Fibroblast of villous mesenchyme (primary cell): ENCODE measurements around the gene RIC8A. TPM values are rescaled to one million over a fixed set of nuclear protein-coding genes. Genes with fewer than 3 reads are reported as not detected.

Source experiments
- DNase-seq: peaks from one replicate; pipeline ENCODE4 v3.0.0-alpha.2; 2010; ENCODE audit warnings: low read depth
- H3K4me3 ChIP-seq: 2 replicates; pipeline ENCODE4 v1.5.1; 2011; ENCODE audit warnings: low read depth, mild to moderate bottlenecking, low read length
- CTCF ChIP-seq: IDR thresholded peaks from 2 replicates; pipeline ENCODE4 v1.5.1; 2012; ENCODE audit warnings: low read depth, mild to moderate bottlenecking, low read length; ENCODE audit not compliant: insufficient read depth
- total RNA-seq: library from RNA; depleted of rRNA; stranded (reverse); fragments of >200 nt; gene quantifications from 2 replicates; pipeline ENCODE4 v1.2.3, GENCODE V29; 2012

The RIC8A gene
- total RNA-seq, 1 donor: 167 TPM

GRCh38 chr11:257766-258493 is 50.4 kb downstream of the RIC8A start:
- no peak for DNase-seq

DNA sequence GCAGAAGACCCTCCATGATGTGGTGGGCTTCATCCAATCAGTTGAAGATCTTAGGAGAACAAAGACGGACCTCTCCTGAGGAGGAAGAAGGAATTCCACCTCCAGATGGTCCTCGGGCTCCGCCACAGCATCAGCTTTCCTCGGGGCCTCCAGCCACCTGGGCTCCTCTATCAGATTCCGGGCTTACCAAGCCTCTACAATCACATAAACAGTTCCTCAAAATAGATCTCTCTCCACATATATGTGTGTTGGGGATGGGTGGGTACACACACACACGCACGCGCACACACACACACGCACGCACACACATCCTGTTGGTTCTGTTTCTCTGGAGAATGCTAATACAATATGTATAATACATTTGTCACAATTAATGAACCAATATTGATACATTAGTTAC is 51.9 kb downstream of the RIC8A start:
- H3K4me3 ChIP-seq: no peak overlapping the region
- no peak for DNase-seq
- no peak for TF ChIP-seq CTCF

More at GRCh38 chr11:257766-258493, 50.4 kb downstream of the RIC8A start:
- no peak overlapping the region for H3K4me3 ChIP-seq
- peak; percentile 22 for TF ChIP-seq CTCF

DNA sequence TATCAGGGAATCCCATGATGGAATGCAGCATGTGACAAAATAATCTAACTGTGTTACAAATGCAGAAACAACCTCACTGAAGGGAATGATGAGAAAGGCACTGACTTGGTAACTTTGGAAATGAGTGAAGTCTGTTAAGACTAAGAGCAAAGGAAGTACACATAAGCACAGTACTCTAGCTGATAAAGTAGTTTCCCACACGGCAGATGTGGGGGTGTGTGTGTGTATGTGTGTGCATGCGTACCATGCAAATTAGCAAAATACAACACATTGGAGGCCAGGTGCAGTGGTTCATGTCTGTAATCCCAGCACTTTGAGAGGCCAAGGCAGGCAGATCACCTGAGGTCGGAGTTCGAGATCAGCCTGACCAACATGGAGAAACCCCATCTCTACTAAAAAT is 54.1 kb downstream of the RIC8A start:
- no peak for DNase-seq
- no peak for TF ChIP-seq CTCF
- no peak overlapping the region for H3K4me3 ChIP-seq

Other genes starting within 250 kb of the RIC8A start
- not detected in 2 replicates for gene SCGB1C1, start 14.6 kb upstream of the RIC8A start, total RNA-seq
- 22.0 and 23.8 TPM in 2 replicates for gene BET1L, start 309 bp upstream of the RIC8A start, total RNA-seq
- gene SIRT3, start 28.6 kb downstream of the RIC8A start, total RNA-seq: 10.3 and 10.4 TPM in 2 replicates
- gene PSMD13, start 29.3 kb downstream of the RIC8A start, total RNA-seq: 130 and 140 TPM in 2 replicates
- gene NLRP6, start 70.7 kb downstream of the RIC8A start, total RNA-seq: not detected in 2 replicates
- gene PGGHG, start 81.4 kb downstream of the RIC8A start, total RNA-seq: 7.8 and 10.6 TPM in 2 replicates
- gene IFITM5, start 91.8 kb downstream of the RIC8A start, total RNA-seq: not detected in 2 replicates
- 38.4 and 107 TPM in 2 replicates for gene IFITM2, start 100.1 kb downstream of the RIC8A start, total RNA-seq
- gene IFITM1, start 106.3 kb downstream of the RIC8A start, total RNA-seq: 76.4 and 117 TPM in 2 replicates
- 83.3 and 94.1 TPM in 2 replicates for gene IFITM3, start 113.2 kb downstream of the RIC8A start, total RNA-seq
- 0.43 and 1.3 TPM in 2 replicates for gene B4GALNT4, start 161.8 kb downstream of the RIC8A start, total RNA-seq
- 2.2 and 2.6 TPM in 2 replicates for gene PKP3, start 186.5 kb downstream of the RIC8A start, total RNA-seq
- gene SIGIRR, start 207.3 kb downstream of the RIC8A start, total RNA-seq: 10.8 and 14.5 TPM in 2 replicates
- gene ANO9, start 234.3 kb downstream of the RIC8A start, total RNA-seq: not detected in 2 replicates
- 31.5 and 34.8 TPM in 2 replicates for gene PTDSS2, start 242.6 kb downstream of the RIC8A start, total RNA-seq